SIG-M5 (cell line): Measurements from ENCODE around the gene RINT1.
"Not testable (repeated sequence)": the region's sequence is repeated elsewhere in the genome, so short reads cannot be mapped to it uniquely, and the experiment has no call there.

Experiments used
- DNase-seq: peaks from one replicate; lab custom pipeline; 2025; lab: John Stamatoyannopoulos, UW

RINT1 gene

GRCh38 chr7:105531792-105532671, at the start of gene RINT1:
RINT1 (plus strand) TSS chr7:105532201; CDS start chr7:105532316, 115 bp downstream.
- peak; percentile 55 for DNase-seq

DNA sequence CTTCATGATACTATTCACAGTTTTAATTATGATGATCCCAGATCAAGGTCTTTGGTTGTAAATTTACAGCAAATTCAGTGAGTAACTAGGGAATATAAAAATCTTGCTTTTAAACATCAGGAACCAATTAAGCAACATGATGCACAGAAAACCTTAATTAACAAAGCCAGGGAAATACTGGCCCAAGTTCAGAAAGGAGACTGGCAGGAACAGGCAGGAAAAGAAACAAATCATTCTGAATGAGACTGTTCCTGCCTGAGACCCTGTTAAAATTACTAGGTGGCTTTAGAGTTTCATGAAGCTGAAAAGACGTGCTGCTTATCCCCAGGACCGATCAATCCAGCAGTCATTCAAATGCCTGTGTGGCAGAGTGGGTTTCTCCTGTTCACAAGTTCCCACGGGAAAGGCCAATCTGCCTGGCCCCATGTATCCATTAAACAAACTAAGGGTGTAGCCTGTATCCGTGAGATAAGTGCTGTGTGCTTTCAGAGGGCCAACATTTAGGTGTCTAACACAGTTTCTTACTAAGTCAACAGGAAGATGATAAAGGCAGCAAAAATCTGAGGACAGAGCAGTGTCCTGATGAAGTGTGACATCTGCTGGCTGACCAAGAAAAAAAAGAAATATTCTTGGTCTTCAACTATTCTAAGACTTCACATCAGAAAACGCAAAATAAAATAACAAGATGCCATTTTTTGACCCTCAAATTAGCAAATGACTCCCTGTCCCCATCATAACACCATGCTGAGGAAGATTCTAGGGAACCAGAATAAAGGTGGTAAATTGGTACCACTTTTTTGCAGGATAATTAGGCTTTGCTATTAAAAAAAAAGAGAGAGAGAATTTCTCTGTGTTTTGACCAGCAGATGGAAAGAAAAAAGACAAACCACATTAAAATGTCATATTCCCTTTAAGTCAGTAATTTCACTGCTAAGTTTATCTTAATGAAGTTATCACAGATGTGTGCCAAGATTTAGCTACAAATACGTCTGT, 44.1 kb upstream of the RINT1 start:
- DNase-seq: no peak

DNA sequence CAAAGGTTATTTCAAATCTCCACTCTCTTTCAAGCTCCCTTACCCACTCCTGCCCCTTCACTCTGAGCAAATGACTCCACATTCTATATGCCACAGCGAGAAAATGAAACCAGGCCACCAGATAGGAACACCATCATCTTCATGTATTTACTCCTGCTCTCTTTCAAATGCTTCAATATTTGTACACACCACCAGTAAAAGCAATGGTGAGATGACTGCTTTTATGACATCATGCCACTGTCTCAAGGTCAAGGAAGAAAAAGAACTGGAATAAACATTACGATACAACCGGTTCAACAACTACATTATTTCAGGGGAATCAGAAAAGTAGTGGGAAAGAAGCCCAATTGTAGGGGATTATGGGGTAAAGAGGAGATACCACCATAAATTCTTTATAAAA, 42.6 kb upstream of the RINT1 start:
- DNase-seq: no peak

- no peak for DNase-seq
Observed at GRCh38 chr7:105493196-105493922, 38.6 kb upstream of the RINT1 start.

- DNase-seq: no peak
Observed at GRCh38 chr7:105493923-105494315, 38.1 kb upstream of the RINT1 start.

- no peak for DNase-seq
Observed at GRCh38 chr7:105496521-105496920, 35.5 kb upstream of the RINT1 start.

DNA sequence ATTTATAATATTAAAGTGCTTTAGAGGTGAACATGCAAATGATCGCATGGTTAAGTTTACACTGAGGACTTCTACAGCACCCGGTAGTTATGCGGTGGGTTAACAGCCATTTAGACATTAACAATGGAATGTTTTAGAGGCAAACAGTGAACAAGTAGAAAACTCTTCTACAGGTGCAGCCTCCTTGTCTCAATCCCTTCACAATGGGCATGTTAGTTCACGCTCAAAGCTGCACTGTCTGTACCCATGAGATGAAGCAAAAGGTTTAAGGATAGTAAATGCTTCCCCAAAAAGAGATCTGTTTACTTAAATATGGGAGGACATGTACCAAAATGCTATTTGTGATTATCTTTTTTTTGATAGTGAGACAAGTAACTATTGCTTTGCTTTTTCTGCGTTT, 35.0 kb upstream of the RINT1 start:
- DNase-seq: no peak

DNA sequence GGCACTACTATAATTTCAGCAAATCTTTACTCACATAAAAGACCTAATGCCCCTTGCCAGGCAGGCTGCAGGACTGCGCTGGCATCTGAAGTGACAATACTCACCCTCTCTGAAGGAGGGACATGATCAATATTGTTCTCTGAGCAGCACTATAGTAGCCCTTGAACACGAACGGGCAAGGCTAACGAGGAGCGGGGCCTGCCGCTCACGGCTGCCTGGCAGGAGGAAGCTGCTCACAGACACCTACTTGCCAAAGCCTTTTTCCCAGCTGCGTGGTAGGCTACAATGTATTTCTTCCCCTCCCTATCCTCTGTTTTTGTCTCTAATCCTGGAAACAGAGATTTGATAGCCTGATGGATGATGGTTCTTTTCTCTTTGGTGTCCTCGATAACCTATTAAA, 29.8 kb upstream of the RINT1 start:
- no peak for DNase-seq

- no peak for DNase-seq
Observed at GRCh38 chr7:105512415-105512814, 19.6 kb upstream of the RINT1 start.

- DNase-seq: no peak
Observed at GRCh38 chr7:105512926-105513526, 19.0 kb upstream of the RINT1 start.

DNA sequence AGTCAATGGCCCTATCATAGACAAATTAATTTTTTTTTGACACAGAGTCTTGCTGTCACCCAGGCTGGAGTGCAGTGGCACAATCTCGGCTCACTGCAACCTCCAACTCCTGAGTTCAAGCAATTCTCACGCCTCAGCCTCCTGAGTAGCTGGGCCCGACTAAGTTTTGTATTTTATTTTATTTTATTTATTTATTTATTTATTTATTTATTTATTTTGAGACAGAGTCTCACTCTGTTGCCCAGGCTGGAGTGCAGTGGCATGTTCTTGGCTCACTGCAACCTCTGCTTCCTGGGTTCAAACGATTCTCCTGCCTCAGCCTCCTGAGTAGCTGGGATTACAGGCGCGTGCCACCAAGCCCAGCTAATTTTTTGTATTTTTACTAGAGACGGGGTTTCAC, 16.4 kb upstream of the RINT1 start:
- DNase-seq: not testable (repeated sequence)

DNA sequence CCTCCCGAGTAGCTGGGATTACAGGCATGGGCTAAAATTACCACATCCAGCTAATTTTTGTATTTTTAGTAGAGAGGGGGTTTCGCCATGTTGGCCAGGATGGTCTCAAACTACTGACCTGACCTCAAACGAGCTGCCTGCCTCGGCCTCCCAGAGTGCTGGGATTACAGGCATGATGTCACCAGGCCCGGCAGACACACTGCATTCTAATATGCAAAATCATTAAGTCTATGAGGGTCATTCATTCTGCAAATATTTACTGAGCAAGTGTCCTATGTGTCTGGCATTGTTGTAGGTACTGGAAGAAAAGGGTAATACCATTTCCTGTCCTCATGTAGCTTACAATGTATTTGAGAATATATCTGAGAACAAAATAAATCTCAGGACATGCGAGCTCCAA, 12.6 kb upstream of the RINT1 start:
- no peak for DNase-seq

- not testable (repeated sequence) for DNase-seq
Observed at GRCh38 chr7:105520620-105521019, 11.4 kb upstream of the RINT1 start.

DNA sequence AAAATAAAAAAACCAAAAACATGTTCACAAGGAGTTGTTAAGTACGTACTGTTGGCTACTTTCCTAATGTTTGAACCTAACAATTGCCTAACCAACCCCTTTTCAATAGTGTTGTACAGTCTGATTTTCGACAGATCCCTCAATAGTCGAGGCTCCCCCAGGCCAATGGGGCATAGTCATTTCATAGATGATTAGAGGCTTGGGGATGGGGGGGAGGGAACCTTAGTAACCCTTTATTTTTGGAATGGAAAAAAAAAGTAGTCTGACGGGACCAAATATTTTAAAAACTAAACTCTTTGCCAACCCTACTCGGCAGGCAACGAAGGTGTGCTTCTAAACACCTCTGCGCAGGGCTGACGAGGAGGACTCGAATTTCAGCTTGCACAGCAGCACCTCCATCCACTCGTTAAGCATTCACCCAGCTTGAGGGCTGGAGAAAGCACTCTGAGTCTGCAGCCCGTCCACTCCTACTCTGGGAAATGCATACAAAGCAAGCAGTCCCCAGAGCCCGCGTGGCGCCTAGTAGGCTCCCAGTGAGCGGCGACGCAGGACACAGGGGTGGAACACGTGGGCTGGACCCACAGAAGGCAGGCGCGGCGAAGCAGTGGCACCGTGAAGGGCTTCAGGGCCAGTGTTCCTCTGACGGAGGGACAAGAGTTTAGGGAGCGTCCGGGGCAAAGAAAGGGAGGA, 10.8 kb upstream of the RINT1 start:
- no peak for DNase-seq

DNA sequence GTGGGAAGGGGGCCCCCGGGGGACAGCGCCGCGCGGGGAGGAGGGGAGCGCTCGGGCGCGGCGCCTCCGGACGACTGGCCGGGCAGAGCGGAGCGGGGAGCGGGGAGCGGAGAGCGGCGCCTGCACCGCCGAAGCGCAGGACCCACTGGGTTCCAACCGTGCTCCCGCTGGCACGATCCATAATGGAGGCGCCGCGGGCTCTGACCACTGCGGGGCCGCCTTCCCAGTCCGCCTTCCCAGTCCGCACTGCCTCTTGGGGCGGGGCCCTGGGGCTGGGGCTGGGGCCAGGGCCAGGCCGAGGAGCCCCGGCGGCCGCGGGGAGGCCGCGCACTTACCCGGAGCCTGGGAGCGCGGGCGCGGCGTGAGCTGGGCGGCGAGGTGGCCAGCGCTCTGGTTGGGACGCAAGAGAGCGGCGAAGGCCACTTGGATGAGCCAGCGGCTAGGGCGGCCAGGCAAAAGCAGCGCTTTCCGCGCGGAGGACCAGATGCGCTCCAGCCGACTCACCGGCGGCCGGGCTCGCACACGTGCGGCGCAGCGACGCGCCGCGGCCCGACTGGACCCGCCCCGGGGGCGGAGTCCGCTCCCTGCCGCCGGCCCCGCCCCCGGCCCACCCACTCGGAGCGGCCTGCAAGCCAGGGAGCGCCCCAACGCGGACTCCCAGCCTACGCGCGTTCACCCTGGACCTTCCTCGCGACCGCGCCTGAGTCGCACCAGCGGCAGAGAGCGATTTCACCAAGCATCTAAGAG, 10.1 kb upstream of the RINT1 start, which contains the start of gene PUS7:
TSS of gene PUS7 (minus strand) at position 555 of the 747 bp plus-strand sequence. CDS start 13,759 bp downstream, outside the sequence.
- no peak for DNase-seq

DNA sequence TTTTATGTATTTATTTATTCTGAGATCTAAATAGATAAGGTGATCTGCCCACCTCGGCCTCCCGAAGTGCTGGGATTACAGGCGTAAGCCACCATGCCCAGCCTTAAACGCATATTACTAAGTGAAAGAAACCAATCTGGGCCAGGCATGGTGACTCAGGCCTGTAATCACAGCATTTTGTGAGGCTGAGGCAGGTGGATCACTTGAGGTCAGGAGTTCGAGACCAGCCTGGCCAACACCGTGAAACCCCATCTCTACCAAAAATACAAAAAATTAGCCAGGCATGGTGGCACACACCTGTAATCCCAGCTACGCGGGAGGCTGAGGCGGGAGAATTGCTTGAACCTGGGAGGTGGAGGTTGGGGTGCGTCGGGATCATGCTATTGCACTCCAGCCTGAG, 7.6 kb upstream of the RINT1 start:
- not testable (repeated sequence) for DNase-seq

- DNase-seq: no peak
Observed at GRCh38 chr7:105524840-105525239, 7.2 kb upstream of the RINT1 start.

DNA sequence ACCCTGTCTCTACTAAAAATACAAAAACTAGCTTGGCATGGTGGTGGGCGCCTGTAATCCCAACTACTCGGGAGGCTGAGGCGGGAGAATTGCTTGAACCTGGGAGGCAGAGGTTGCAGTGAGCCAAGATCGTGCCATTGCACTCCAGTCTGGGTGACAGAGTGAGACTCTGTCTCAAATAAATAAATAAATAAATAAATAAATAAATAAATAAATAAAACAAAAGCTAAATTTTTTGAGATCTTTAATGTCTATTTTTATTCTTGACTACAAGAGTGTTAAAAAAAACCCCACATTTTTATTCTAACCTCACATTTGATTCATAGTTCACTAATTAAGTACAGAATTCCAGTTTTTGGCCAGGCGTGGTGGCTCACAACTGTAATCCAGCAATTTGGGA, 4.3 kb upstream of the RINT1 start:
- not testable (repeated sequence) for DNase-seq

GRCh38 chr7:105530126-105530525, 1.9 kb upstream of the RINT1 start:
- DNase-seq: no peak

DNA sequence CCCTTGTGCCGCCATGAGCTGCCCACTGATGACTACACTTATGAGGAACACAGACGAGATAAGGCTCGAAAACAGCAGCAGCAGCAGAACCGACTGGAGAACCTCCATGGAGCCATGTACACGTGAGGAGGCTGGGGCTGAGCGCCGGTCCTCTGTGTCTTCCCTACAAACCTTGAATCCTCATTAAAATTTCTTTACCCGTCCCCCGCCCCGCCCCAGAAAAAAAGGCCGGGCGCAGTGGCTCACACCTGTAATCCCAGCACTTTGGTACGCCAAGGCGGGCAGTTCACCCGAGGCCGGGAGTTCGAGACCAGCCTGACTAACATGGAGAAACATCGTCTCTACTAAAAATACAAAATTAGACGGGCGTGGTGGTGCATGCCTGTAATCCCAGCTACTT, 1.5 kb upstream of the RINT1 start:
- DNase-seq: no peak
